BJ (cell line): ENCODE results near the gene CHRNB1. TPM values are rescaled to one million over a fixed set of nuclear protein-coding genes. Genes with fewer than 3 reads are reported as not detected.

ENCODE experiments used
- CTCF ChIA-PET: fragments of 350-600 bp; formaldehyde crosslinking; extraction: SDS; loops from one replicate; lab custom pipeline; 2021; ENCODE audit warnings: antibody characterized with exemption, inconsistent platforms; lab: Yijun Ruan, JAX
- POLR2A ChIA-PET: fragments of 300-600 bp; sonication (Branson Sonifier 250); formaldehyde crosslinking; extraction: SDS; loops from one replicate; lab custom pipeline; 2021; ENCODE audit warnings: antibody characterized with exemption; lab: Charles Lee
- DNase-seq: peaks from one replicate; pipeline ENCODE4 v3.0.0-alpha.2; 2011; ENCODE audit warnings: low read depth
- H3K27me3 ChIP-seq: 2 replicates; pipeline ENCODE4 v1.6.0; 2011; ENCODE audit warnings: low read length; ENCODE audit not compliant: control insufficient read depth, insufficient read depth
- H3K36me3 ChIP-seq: 2 replicates; pipeline ENCODE4 v1.5.1; 2011; ENCODE audit warnings: low read length; ENCODE audit not compliant: control insufficient read depth, insufficient read depth
- H3K4me3 ChIP-seq: 2 replicates; pipeline ENCODE4 v1.5.1; 2011; ENCODE audit warnings: low read depth, mild to moderate bottlenecking, control low read depth, low read length
- polyA minus RNA-seq: library from RNA; depleted of rRNA, polyadenylated mRNA; stranded (reverse); fragments of >200 nt; gene quantifications from 2 replicates; pipeline ENCODE4 v1.2.3, GENCODE V29; 2011; rRNA and poly(A)+ RNA removed
- polyA plus RNA-seq: library from polyadenylated mRNA; depleted of rRNA; stranded (reverse); fragments of >200 nt; gene quantifications from 2 replicates; pipeline ENCODE4 v1.2.3, GENCODE V29; 2011; rRNA removed
- TF ChIP-seq, protein P1 (sequence below): IDR thresholded peaks from 2 replicates; pipeline ENCODE4 v1.5.1; 2011; ENCODE audit warnings: low read depth, mild to moderate bottlenecking, control low read depth, inconsistent platforms, low read length, moderate library complexity; ENCODE audit not compliant: insufficient read depth

The CHRNB1 gene, protein sequence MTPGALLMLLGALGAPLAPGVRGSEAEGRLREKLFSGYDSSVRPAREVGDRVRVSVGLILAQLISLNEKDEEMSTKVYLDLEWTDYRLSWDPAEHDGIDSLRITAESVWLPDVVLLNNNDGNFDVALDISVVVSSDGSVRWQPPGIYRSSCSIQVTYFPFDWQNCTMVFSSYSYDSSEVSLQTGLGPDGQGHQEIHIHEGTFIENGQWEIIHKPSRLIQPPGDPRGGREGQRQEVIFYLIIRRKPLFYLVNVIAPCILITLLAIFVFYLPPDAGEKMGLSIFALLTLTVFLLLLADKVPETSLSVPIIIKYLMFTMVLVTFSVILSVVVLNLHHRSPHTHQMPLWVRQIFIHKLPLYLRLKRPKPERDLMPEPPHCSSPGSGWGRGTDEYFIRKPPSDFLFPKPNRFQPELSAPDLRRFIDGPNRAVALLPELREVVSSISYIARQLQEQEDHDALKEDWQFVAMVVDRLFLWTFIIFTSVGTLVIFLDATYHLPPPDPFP
- 6.8 and 7.4 TPM in 2 replicates for polyA plus RNA-seq
- 2.8 and 4.6 TPM in 2 replicates for polyA minus RNA-seq

- ChIA-PET POLR2A (interaction anchor here (0.8 kb wide), 1 partner anchor 40 kb away, joined by 7 read pairs; the partner anchor contains the start of gene POLR2A), CTCF (interaction anchor here (0.6 to 1.0 kb wide), 3 partner anchors 15 to 33 kb away, joined by 3 to 4 read pairs (median 4); no protein-coding TSS in a partner anchor)
- peaks cover 26% of the 10 kb centered on the region for H3K27me3 ChIP-seq
- TF ChIP-seq, protein P1, sequence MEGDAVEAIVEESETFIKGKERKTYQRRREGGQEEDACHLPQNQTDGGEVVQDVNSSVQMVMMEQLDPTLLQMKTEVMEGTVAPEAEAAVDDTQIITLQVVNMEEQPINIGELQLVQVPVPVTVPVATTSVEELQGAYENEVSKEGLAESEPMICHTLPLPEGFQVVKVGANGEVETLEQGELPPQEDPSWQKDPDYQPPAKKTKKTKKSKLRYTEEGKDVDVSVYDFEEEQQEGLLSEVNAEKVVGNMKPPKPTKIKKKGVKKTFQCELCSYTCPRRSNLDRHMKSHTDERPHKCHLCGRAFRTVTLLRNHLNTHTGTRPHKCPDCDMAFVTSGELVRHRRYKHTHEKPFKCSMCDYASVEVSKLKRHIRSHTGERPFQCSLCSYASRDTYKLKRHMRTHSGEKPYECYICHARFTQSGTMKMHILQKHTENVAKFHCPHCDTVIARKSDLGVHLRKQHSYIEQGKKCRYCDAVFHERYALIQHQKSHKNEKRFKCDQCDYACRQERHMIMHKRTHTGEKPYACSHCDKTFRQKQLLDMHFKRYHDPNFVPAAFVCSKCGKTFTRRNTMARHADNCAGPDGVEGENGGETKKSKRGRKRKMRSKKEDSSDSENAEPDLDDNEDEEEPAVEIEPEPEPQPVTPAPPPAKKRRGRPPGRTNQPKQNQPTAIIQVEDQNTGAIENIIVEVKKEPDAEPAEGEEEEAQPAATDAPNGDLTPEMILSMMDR: no peak; the same call in 1 of the 2 replicates
- no peaks in the 10 kb centered on the region for H3K36me3 ChIP-seq
- peak within 1 kb of the TSS; percentile 33 for H3K4me3 ChIP-seq
- no peak for DNase-seq
These were observed at the start of gene CHRNB1 for GRCh38 chr17:7444682-7445618. TSS of gene CHRNB1 (plus strand) at chr17:7445061. CDS start at chr17:7445128, 67 bp downstream.

- DNase-seq: no peak
- ChIA-PET CTCF (no interaction called here), POLR2A (no interaction called here)
- Histone ChIP-seq H3K27me3 (no peaks in the 10 kb centered on the region), H3K36me3 (peaks cover 1% of the 10 kb centered on the region; the same call in 1 of the 2 replicates), H3K4me3 (no peak overlapping the region)
- TF ChIP-seq, protein P1: no peak
These were observed 48.7 kb upstream of the CHRNB1 start for GRCh38 chr17:7396147-7396546.

GRCh38 chr17:7398612-7399011 is 46.2 kb upstream of the CHRNB1 start:
- H3K4me3 ChIP-seq: no peak overlapping the region
- no peaks in the 10 kb centered on the region for H3K36me3 ChIP-seq
- ChIA-PET CTCF (interaction anchor here (0.6 to 1.8 kb wide), 3 partner anchors 115 to 191 kb away, joined by 3 to 6 read pairs (median 4); no protein-coding TSS in a partner anchor), POLR2A (interaction anchor here (0.6 kb wide), 1 partner anchor 77 kb away, joined by 3 read pairs; no protein-coding TSS in a partner anchor)
- no peak for DNase-seq
- TF ChIP-seq, protein P1: no peak
- H3K27me3 ChIP-seq: no peaks in the 10 kb centered on the region

DNA sequence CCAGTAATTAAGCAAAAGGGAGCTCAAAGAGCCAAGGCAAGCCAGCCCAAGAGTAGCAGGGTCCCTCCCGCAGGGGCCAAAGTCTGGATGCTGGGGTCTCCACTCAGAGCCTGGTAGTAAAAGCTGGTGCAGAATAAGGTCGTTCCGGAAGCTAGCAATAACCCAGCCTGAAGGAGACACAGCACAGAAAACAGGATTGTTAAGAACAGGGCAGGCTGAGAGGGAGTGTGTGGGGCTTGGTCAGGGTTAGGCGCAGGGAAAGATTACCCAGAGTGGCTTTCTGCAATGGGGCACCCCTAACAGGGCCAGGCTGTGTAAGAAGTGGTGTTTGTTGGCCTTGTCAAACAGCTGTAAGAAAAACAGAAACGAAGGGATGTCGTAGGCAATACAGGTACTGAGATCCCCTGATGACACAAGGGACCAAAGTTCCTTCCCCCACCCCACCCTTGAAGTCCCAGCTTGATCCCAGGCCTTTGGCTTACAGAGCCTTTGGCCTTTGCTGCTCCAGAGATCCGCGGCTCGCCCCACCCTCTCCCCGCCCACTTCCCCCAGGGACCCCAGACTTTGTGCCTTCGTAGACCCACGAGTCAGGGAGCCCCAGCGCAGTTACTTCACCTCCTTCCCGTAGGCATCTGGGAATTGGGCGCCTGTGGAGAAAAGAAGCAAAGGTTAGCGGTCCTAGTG is 41.7 kb upstream of the CHRNB1 start:
- H3K27me3 ChIP-seq: no peaks in the 10 kb centered on the region

More for the DNA sequence above, 41.7 kb upstream of the CHRNB1 start:
- Histone ChIP-seq H3K36me3 (no peaks in the 10 kb centered on the region), H3K4me3 (peak overlapping the region; percentile 59)
- CTCF ChIA-PET: interaction anchor here (0.9 to 4.6 kb wide), 5 partner anchors 14 to 158 kb away, joined by 3 to 22 read pairs (median 6); partner anchors contain the start of genes SENP3 and TMEM95
- POLR2A ChIA-PET: interaction anchor here (0.6 to 1.1 kb wide), 5 partner anchors 48 to 173 kb away, joined by 3 to 11 read pairs (median 6); partner anchors contain the start of gene NEURL4
- no peak for DNase-seq
- TF ChIP-seq, protein P1: no peak
